ENCODE measurements around the gene FCGR2B.
"Not testable (repeated sequence)": the region's sequence is repeated elsewhere in the genome, so short reads cannot be mapped to it uniquely, and the experiment has no call there.

The FCGR2B gene

DNA sequence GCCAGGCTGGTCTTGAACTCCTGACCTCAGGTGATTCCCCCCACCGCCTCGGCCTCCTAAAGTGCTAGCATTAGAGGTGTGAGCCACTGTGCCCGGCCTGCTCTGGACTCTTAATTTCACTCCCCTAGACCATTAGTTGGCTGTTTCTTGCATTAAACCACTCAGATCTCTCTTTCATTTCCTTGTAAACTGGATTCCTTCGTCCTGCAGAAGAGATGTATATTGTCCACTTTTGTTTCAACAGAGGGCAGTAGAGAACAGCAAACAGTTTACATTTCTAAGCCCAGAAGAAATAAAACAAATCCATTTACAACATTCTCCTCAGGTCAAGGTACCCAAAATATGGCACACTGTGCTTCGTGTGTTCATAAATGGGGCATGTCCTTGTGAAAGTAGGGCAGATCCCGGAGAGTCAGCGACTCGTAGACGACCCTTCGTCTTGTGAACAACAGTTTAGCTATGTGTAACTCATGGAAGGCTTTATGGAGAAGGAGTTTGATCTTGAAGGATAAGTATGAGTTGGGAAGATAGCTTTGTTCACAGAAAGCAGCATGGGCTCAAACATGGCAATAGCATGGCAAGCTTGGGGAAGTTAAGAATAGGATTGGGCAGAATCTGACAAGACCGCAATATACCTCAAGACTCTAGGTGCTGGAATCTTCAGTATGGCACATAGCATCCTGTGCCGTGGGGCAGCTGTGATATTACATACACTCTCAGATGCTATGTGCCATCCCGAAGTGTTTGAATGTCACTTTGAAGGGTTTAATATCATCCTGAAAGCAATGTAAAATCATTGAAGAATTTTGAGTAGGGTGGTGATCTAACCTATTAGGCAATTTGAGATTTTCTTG lies 15.2 kb upstream of the FCGR2B start:
- DNase-seq (ENCODE audit: low spot score), result peak; percentile 46

DNA sequence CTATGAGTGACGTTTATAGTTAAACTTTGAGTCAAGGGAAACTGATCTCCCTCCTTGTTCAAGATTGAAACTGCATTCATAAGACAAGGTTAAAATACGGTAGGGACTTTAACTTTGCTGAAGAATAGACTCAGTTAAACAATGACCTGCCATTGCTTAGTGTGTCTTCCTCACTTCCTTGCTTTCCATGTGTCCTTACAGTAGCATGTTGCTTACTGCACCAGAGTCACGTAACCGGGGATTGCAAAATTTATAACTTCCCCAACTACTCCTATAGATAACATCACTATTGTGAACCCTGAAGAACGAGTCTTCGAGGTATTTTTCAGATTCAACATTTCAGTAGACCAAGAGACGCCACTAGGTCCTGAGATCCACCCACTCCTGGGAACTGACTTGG lies 9.4 kb upstream of the FCGR2B start:
- DNase-seq (ENCODE audit: low spot score), result not testable (repeated sequence)

DNA sequence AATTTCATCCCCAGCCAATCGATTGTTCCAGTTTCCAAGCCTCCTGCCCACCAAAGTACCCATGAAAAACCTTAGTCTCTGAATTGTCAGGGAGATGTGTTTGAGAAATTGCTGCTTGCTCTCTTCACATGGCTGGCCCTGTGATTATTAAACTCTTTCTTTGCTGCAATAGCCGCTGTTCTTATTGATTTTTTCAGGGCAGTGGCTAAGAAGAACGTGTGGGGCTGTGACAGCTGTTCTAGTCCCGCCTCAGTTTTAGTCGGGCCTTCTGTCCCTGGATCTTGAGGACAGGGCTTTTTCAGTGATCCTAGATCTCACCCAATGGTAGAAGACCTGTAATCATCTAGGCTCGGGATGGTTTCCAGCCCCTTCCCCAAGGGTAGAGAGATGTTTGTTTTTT lies 9.0 kb upstream of the FCGR2B start:
- not testable (repeated sequence) for DNase-seq (ENCODE audit: low spot score)

DNA sequence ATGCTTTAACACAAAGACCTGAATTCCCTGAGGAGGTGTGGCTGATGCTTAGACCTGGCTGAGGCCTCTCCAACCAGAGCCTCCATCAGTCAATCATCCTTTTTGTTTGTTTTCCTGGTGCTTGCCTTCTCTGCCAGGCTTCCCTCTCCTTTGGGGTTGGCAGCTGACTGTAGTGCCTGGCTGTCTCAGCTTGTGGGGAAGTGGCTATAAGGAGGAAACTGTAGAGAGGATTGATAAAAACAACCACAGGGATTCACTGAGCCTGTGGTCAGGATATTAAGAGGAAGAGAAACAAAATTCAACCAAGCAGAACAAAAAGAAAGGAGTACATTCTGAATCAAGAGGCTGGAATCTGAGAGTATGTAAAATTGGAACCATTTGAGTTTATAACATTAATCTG lies 4.4 kb upstream of the FCGR2B start:
- not testable (repeated sequence) for DNase-seq (ENCODE audit: low spot score)

DNA sequence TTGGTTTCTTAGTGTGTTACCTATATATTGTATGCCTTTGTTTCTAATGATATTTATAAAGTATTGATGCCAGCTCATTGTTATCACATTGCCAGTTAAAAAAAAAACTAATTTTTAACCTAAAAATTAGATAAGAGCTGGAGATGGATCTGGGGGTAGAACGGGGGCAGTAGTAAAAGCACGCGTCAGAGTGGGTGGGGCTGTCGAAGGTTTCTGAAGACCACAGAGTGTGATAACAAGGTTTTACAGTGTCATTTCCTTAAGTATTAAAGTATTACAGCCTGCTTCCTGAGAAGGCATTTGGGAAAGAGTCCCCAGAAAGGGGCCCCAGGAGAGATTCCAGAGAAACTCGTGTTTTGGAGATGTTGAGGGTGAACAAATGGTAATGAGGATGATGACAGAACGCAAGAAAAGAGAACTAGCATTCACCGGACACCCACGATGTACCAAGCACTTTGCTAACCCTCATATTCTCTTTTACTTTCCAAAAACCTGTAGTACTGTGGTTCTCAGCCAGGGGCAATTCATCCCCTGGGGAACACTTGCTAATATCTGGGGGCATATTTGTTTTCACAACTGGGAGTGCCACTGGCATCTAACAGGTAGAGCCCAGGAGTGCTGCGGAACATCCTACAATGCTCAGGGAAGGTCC lies 1.2 kb upstream of the FCGR2B start:
- DNase-seq (ENCODE audit: low spot score), result not testable (repeated sequence)

DNA sequence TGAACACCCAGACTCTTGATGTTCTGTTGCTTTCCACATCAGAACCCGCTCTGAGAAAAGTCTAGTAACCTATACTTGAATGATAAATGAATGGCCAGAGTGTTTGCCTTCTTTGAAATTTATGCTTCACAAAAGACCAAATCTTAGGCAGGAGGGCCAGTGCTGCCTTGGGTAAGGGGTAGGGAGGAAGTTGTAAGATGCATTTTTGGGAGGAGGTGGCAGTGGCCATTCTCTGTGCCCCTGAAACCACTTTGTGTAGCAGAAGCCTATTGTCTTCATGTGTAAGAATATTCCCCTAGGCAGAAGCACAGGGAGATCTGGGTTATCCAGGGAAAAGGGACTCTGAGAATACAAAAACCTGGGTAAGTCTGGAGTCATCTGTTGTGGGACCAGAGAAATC lies 626 bp downstream of the FCGR2B start:
- not testable (repeated sequence) for DNase-seq (ENCODE audit: low spot score)

DNA sequence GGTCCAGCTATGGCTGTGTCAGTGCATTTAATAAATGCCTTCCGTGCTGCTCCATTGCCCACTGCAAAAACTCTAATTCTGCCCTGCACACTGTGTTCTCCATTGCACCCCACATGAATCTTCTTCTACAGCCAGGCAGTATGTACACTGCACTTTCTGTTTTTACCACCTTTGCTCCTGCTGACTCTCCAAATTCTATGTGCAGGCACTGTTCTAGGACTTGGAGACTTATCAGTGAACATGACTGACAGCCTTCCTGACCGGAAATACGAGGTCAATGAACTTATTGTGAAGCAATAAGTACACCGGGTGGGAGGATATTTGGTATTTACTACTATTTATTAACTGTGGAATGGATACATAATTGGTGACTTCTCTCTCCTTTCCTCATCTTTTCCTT lies 1.7 kb downstream of the FCGR2B start:
- not testable (repeated sequence) for DNase-seq (ENCODE audit: low spot score)

DNA sequence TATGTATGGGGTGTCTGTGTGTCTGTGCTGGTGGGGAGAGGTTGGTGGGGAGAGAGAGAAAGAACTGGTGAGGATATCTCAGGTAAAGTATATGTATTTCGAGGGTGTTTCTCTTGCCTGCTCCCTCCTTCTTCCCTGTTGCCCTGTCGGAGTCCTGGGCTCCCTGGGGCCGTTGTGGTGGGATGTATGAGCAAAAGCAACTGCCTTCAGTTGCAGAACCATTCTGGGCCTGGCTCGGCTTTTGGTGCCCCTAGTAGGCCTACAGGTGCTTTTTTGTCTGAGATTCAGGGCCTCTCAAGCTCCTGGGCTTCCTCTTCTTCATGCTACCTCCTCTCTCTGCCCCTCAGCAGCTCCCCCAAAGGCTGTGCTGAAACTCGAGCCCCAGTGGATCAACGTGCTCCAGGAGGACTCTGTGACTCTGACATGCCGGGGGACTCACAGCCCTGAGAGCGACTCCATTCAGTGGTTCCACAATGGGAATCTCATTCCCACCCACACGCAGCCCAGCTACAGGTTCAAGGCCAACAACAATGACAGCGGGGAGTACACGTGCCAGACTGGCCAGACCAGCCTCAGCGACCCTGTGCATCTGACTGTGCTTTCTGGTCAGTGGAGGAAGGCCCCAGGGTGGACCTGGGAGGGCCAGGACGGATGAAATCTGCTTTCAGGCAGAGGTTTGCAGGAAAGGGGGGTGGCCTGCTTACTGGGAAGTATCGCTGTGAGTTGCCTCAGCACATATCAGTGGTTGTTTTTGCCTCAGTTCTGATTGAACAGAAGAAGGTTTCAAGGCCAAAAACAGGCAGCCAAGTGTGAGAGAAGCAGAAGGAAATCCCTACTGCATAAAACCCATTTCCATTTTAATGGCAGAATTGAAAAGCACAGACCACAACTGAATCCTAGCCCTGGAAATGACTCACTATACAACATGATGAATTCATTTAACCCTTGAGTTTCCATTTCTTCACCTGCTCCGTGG lies 8.4 kb downstream of the FCGR2B start:
- DNase-seq (ENCODE audit: low spot score), result not testable (repeated sequence)

DNA sequence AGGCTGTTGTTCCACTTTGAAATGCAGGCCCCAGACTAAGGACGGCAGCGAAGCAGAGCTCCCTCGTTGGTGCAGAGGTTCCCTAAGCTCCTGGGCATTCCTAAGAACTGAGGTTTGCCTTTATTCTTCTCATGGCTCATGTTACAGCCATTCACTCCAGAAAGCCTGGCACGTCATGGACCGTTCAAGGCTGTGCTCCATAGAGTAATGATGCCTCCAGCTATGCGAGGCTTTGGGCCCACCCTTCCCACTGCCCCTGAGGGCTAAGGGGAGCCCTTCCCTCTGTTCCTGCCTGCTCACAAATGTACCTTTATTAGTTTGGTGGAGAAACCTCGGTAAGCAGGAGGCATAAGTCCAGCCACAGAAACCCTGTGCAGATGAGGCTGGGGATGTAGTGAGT lies 10.5 kb downstream of the FCGR2B start:
- DNase-seq (ENCODE audit: low spot score), result not testable (repeated sequence)

DNA sequence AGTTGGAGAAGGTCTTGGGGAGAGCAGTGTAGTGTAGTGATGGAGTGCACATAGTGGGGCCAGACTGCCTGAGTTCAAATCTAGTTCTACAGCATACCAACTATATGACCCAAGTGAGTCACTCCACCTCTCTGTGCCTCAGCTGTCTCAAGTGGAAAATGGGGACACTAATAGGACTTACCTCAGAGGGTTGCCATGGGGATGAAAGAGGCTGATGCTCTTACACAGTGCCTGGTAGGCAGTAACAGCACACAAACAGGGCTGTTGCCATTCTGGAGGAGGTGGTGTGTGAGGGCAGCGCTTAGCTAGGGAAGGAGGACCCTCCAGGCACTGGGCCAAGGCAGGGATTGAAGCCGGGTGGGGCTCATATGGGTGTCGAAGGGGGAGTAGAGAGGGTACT lies 11.5 kb downstream of the FCGR2B start:
- DNase-seq (ENCODE audit: low spot score), result not testable (repeated sequence)

DNA sequence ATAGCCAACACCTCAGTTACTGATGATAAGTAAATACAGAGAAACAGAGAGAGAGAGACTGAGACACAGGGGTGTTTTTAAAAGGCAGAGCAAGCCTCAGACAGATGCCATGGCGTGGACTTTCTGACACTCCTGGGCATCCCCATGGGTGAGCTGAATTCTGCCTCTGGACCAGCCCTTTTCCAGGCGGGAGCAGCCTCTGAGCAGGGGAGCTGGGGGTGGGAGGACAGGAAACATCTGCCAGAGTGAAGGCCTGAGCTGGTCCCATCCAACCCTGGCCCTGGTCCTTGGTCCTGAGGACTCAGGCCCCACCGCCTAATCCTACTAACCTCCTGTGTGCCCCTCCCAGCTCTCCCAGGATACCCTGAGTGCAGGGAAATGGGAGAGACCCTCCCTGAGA lies 12.0 kb downstream of the FCGR2B start:
- not testable (repeated sequence) for DNase-seq (ENCODE audit: low spot score)

DNA sequence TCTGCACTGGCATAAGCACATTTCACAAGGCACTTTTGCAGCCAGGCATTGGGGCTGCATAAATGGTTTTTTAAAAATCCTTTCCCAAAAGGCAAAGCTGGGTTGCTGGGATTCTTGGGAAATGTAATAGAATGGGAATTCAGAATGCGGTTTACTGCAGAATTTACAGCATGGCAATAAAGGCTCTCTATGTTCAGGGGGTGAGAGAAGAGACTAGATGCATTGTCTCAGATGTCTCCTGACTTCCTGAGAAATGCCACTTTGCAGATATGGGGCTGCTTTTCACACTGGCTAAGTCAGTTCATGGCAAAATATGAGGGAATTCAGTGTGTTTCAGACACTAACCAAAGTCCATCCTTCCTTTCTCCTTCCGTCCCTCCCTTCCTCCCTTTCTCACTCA lies 13.5 kb downstream of the FCGR2B start:
- DNase-seq (ENCODE audit: low spot score), result peak; percentile 25

DNA sequence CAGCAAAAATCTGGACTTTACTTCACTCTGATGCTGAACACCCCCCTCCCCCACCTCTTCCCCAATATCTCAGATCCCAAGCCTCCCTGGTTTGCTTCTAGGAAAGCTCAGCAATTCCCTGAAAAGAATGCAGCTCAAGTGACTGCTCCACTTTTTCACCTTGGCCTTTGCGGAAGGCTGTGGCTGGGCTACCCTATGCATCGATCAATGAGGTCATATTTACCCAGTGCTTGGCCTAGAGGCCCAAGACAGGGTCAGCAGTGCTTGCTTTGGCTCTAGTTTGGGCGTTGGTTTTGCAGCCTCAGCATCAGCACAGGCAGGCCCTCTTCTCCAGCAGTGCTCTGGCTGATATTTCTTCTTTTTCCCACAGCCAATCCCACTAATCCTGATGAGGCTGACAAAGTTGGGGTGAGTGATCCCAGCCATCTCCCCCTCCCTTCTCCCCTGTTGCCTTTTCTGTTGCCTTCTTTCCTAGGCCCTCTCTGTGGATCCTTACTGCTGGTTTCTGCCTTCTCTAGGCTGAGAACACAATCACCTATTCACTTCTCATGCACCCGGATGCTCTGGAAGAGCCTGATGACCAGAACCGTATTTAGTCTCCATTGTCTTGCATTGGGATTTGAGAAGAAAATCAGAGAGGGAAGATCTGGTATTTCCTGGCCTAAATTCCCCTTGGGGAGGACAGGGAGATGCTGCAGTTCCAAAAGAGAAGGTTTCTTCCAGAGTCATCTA lies 14.2 kb downstream of the FCGR2B start:
- no peak for DNase-seq (ENCODE audit: low spot score)

DNA sequence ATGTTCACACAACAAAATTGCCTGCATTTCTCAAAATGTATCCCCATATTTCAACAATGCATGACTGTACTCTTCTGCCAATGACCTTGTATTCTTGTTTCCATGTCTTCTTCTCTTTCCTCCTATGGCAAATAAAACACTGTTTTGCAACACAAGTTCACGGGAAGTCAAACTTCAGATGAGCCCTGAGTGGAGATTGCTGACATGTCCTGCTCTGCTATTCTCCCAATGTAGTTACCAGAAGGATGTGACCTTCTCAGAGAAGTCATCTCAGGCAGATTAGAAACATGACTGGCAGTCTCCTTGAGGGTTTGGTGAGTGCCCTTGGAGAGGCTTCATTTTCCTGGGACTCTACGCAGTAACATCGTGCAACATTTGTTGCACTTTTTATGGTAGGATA lies 15.6 kb downstream of the FCGR2B start:
- no peak for DNase-seq (ENCODE audit: low spot score)

DNA sequence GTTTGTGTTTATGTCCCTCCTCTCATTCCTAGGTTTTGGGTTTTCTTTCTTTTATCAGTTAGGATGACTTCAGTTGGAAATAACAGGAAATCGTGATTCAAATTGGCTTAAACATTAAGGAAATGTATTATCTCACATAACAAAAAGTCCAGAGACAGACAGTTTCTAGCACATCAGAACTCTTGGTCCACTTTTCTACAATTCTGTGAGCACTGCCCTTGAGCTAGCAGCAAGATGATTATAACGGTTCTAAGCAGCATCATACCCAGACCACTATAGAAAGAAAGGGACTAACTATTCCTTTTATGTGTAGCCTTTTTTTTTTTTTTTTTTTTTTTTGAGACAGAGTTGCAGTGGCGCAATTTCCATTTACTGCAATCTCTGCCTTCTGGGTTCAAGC lies 18.9 kb downstream of the FCGR2B start:
- DNase-seq (ENCODE audit: low spot score), result no peak

DNA sequence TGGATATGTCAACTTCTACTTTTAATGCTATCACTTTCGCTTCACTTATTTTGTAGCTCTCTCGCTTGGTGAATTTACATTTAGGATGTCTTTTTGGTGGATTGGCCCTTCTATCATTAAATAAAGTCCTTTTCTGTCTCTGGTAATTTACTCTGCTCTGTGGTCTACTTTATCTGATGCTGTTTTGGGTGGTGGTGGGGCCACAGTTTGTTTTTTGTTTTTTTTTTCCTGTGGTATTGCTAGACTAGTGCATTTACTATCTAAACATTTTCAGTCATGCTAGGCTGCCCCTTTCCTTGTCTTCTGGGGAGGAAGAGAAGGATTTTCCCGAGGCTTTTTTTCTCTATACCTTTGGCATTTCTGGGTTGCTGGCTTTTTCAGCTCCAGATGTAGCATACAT lies 26.0 kb downstream of the FCGR2B start:
- no peak for DNase-seq (ENCODE audit: low spot score)

DNA sequence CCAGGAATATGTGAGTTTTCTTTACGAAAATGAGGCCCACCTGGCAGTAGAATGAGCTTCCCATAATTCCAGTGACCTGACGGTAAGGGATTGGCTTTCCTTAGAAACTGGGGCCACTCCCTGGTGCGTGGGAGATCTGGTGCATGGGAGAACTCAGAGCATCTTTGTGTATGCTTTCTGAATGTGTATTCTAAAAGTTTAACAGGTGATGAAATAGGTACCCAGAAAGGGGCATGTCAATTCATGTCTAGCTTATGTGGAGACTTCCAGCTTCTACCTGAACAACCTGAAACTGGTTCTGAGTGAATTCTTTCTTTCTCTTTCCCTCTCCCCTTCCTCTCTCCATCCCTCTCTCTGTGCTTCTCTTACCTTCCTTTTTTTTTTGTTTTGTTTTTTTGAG lies 28.9 kb downstream of the FCGR2B start:
- no peak for DNase-seq (ENCODE audit: low spot score)

DNA sequence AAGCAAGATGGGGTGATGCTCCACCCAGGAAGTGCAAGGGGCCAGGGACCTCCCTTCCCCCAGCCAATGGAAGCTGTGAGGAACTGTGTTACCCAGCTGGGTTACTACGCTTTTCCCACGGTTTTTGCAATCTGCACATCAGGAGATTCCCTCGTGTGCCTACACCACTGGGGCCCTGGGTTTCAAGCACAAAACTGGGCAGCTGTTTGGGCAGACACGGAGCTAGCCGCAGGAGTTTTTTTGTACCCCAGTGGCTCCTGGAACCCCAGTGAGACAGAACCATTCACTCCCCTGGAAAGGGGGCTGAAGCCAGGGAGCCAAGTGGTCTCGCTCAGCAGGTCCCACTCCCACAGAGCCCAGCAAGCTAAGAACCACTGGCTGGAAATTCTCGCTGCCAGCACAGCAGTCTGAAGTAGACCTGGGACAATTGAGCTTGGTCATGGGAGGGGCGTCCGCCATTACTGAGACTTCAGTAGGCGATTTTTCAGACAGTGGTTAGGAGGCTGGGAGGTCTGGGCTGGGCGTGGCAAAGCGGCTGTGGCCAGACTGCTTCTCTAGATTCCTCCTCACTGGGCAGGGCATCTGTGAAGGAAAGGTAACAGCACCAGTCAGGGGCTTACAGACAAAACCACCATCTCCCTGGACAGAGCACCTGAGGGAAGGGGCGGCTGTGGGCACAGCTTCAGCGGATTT lies 30.2 kb downstream of the FCGR2B start:
- not testable (repeated sequence) for DNase-seq (ENCODE audit: low spot score)

DNA sequence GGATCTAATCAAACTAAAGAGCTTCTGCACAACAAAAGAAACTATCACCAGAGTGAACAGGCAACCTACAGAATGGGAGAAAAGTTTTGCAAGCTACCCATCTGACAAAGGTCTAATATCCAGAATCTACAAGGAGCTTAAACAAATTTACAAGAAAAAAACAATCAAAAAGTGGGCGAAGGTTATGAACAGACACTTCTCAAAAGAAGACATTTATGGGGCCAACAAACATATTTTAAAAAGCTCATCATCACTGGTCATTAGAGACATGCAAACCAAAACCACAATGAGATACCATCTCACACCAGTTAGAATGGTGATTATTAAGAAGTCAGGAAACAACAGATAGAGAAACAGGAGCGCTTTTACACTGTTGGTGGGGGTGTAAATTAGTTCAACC lies 35.4 kb downstream of the FCGR2B start:
- DNase-seq (ENCODE audit: low spot score), result not testable (repeated sequence)

DNA sequence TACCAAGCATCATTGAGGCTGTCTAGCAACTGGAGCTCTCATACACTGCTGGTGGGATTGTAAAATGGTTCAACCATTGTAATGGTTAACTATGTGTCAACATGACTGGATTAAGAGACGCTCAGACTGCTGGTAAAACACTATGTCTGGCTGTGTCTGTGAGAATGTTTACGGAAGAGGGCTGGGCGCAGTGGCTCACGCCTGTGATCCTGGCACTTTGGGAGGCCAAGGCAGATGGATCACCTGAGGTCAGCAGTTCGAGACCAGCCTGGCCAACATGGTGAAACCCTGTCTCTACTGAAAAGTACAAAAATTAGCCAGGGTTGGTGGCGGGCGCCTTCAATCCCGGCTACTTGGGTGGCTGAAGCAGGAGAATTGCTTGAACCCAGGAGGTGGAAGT lies 39.3 kb downstream of the FCGR2B start:
- no peak for DNase-seq (ENCODE audit: low spot score)

DNA sequence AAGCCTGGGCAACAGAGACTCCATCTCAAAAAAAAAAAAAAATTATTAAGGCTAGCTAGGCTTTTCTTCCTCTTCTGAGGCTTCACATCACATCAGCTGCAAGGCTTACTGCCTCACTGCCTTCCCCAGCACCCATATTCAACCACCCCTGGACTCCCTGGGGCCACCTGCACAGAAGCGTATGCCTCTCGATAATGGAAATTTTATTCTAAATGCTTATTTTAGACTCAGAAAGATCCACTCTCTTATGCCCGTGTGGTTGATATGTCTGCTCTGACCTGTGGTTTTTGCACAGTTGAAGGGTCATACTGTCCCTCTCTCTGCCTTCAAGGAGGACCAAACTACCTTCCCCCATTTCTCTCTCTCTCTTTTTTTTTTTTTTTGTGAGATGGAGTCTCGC lies 42.6 kb downstream of the FCGR2B start:
- DNase-seq (ENCODE audit: low spot score), result no peak
